NT2/D1 (cell line): ENCODE measurements around the gene DYNC1LI1.

Experiments
- SUZ12 ChIP-seq: IDR thresholded peaks from 2 replicates; pipeline ENCODE4 v1.6.1; 2011; ENCODE audit not compliant: insufficient read length, insufficient read depth; ENCODE audit errors: extremely low read depth
- YY1 ChIP-seq: IDR thresholded peaks from 2 replicates; pipeline ENCODE4 v1.6.1; 2011; ENCODE audit not compliant: insufficient read length, insufficient read depth
- ZNF274 ChIP-seq: IDR thresholded peaks from 2 replicates; pipeline ENCODE4 v1.6.1; 2011; ENCODE audit warnings: mild to moderate bottlenecking, low read depth, low read length

GRCh38 chr3:32595323-32595722 is 24.7 kb upstream of the DYNC1LI1 start:
- TF ChIP-seq YY1 (no peak), ZNF274 (no peak), SUZ12 (no peak)
